GF-D8 (cell line): ENCODE data around the gene SUPT3H.
"Not testable (repeated sequence)": the region's sequence is repeated elsewhere in the genome, so short reads cannot be mapped to it uniquely, and the experiment has no call there.

ENCODE experiments used
- DNase-seq: peaks from one replicate; lab custom pipeline; 2025; lab: John Stamatoyannopoulos, UW

SUPT3H gene

GRCh38 chr6:45062659-45063058 lies 315.1 kb downstream of the SUPT3H start:
- not testable (repeated sequence) for DNase-seq

DNA sequence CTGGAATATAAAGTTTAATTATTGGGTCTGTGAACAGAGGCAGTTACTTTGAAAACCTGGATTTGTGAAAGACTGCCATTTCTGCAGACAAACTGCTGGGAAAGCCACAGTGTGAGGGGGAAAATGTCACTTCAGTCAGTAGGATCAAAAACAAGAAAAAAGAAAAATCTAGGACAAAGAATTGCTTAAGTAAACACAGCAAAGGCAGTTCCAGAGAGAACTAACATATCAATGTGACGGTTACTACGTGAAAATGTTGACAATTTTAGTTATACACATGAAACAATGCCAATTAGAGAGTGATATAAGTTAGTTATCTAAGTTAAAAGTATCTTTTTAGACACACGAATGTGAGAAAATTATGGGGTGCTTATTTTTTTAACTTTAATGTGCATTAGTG lies 320.0 kb downstream of the SUPT3H start:
- no peak for DNase-seq

GRCh38 chr6:45054610-45055009 lies 323.1 kb downstream of the SUPT3H start:
- no peak for DNase-seq

DNA sequence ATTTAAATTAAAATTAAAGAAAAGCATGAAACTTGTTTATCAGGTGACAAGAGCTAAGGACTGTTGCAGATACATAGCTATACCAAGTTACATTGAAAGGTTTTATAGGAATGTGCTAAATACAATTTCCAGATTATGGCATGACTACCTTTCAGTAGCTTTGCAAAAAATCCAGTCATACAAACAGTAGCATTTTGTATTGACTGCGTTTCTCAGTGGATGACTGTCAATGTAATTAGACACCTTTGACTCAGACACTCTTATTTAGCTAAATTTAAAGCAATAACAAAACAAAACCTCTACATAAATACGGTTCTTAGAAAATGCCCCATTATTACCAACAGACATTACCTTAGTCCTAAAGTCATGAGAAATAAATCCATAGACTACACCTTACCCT lies 325.4 kb downstream of the SUPT3H start:
- DNase-seq, result no peak

- peak; percentile 20 for DNase-seq
These were observed 328.4 kb downstream of the SUPT3H start for GRCh38 chr6:45049188-45049843.

DNA sequence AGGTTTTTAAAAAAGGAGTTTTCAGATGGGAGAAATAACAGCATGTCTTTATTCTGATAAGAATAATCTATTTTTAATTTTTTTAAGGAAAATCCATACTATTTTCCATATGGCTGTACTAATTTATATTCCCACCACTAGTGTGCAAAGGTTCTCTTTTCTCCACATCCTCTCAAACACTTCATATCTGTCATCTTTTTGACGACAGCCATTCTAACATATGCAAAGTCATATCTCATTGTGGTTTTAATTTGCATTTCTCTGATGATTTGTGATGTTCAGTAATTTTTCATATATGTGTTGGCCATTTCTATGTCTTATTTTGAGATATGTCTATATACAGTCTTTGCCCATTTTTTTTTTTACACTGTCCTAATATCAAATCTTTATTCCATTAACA lies 330.2 kb downstream of the SUPT3H start:
- no peak for DNase-seq

GRCh38 chr6:45045253-45045601 lies 332.5 kb downstream of the SUPT3H start:
- DNase-seq, result no peak

DNA sequence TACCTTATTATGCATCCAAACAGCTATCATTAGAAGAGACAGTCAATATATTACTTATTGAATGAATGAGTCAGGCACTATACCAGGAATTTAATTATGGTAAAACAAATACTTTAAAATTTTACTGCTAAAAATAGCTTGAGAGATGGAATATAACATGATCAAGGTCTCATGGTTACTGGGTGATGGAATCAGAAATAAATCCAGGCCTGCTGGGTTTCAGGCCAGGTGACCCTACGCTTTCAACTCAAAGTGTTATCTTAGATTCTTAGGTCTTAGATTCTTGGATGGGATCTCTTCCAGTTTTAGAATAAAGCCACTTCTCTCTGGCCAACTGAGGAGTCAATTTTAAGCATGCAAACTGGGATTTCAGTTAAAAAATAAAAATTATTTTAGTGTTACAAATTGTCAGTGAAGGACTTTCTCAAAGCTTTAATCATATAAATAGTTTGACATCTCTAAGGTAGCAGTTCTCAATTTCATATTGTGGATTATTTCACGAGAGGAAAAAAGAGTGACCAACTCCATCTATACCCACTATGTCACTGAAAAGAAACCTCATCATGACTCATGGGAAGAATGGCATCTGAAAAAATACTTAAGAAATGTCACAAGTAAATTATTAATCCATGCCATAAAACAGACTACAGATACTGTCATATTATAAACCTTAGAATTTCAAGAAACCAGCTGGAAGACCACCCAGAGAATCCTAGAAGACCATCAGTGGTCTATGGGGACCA lies 333.1 kb downstream of the SUPT3H start:
- DNase-seq, result no peak

- no peak for DNase-seq
These were observed 333.6 kb downstream of the SUPT3H start for GRCh38 chr6:45044086-45044485.

DNA sequence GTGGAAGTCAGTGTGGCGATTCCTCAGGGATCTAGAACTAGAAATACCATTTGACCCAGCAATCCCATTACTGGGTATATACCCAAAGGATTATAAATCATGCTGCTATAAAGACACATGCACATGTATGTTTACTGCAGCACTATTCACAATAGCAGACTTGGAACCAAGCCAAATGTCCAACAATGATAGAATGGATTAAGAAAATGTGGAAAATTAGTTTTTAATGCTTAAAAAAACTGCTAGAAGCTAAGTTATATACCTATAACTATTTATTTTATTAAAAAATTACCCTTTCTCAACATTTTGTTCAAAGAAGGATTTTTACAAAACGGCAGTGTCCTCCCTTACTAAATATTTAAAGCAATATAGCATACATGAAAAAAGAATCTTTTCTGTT lies 335.1 kb downstream of the SUPT3H start:
- not testable (repeated sequence) for DNase-seq

- no peak for DNase-seq
These were observed 339.5 kb downstream of the SUPT3H start for GRCh38 chr6:45038226-45038625.

- DNase-seq, result no peak
These were observed 341.6 kb downstream of the SUPT3H start for GRCh38 chr6:45036103-45036502.

DNA sequence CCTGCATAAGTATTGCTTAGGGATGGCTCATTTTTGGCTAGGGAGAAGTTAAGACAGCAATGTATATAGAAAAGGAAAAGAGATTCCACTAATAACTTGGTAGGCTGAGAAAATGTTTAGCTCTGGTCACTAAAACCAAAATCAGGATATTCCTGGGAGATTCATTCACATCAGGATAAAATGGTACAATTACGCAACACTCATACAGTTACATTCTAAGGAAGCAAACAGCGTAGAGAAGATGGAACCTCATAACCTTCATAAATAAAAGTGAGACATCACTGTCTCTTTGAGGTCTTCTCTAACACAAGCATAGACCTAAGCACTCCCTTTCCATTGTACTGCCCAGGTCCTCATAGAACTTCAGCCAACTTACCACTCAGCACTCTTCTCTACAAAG lies 345.3 kb downstream of the SUPT3H start:
- DNase-seq, result no peak

DNA sequence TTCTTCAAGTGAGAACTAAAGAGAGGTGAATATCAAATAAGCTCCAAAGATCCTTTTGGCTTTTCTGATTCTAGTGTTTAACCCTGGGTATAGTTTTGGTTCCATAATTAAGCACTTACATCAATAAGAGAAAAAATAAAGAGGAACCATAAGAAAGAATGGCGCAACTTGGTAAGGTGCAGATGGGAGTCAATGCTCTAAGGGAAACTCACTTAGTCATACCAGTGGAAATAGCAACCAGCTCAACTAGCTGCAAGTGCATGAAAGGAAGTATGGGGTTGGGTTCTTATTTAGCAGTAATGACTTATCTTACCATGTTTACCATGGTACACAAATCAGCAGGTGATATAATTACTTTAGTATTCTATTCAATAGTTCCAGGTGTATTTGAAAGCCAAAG lies 346.1 kb downstream of the SUPT3H start:
- peak; percentile 4 for DNase-seq

DNA sequence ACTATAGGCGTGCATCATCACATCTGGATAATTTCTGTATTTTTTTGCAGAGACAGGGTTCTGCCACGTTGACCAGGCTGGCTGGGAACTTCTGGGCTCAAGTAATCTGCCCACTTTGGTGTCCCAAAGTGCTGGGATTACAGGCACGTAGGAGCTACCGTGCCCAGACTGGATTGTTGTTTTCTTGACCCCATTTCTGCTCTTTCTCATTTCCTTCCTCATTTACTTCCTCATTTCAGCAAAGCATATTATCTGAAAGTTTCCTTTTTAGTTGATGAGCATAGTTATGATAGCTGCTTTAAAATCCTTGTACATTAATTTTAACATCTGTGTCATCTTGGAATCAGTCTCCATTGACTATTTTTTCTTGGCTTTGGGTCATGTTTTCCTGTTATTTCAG lies 350.6 kb downstream of the SUPT3H start:
- peak; percentile 17 for DNase-seq

DNA sequence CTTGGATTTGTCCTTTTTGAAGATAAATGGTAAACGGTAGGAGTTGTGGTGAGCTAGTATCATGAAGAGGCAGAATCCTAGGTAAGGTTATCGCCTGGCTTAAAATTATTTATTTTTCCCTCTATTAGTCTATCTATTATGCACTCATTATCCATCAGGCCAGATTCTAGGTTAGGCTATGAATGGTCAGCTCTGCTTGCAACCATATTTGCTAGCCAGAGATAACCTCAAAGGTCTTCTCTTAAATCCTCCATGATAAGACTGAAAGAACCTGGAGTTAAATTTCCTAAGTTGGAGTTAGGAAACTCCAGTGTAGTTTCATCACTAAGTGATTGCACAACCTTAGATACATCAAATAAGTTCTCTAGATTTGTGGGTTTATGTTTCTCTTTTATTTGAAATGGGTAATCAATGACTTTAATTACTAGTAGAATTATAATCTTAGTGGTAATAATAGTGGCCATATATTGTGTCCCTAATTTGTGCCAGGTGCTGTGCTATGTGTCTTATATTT lies 351.7 kb downstream of the SUPT3H start:
- DNase-seq, result no peak

GRCh38 chr6:45024610-45025009 lies 353.1 kb downstream of the SUPT3H start:
- DNase-seq, result no peak

DNA sequence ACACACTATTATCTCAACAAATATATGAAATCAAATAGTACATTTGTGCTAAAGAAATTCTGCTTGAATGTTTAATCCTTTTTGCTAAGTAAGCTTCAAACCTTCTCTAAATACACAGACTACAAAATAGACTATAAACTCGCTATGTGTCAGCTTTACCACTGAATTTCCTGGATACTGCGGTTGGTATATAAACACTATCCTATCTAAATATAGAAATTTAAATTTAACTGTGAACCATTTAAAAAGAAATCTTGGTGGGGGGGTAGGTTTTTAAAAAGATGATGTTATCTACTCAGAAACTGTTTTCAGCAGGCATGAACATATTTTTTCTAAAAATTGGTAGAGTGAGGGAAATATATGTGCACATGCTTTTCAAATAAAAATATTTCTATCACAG lies 356.1 kb downstream of the SUPT3H start:
- DNase-seq, result no peak

GRCh38 chr6:45012687-45013086 lies 365.0 kb downstream of the SUPT3H start:
- no peak for DNase-seq

DNA sequence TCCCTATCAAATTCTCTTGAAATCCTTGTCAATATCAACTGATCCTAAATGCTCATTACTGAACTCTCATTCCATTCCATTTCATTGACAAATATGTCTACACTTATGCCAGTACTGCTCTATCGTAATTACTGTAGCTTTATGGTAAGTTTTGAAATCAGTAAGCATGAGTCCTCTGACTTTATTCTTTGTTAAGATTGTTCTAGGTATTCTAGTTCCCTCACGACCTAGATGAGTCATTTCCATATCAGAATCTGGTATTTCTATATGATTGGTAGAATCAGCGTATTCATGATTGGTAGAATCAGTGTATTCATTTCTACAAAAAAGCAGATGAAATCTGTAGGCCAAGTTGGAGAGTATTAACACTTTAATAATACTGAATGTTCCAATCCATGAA lies 368.2 kb downstream of the SUPT3H start:
- no peak for DNase-seq

DNA sequence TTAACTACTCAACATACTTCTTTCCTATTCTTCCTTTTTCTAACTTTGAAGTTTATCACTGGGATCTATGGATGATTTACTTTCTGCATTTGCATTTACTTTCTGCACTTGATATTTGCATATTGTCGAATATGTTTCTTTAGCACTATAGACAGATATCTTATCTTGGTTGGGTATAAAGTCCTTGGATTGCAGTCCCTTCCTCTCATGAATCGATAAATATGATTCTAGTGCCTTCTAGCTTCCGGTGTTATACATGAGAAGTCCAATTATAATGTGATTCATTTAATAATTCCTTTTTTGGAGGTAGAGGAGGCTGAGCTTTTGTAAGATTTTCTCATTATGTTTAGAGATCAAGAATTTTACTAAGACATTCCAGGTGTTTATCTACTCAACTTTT lies 370.8 kb downstream of the SUPT3H start:
- no peak for DNase-seq

- no peak for DNase-seq
These were observed 373.8 kb downstream of the SUPT3H start for GRCh38 chr6:45003961-45004360.

GRCh38 chr6:45003387-45003786 lies 374.3 kb downstream of the SUPT3H start:
- no peak for DNase-seq
